HCT116 (cell line): Measurements from ENCODE around the gene CELF2. TPM values are rescaled to one million over a fixed set of nuclear protein-coding genes. Genes with fewer than 3 reads are reported as not detected.
"Not testable (repeated sequence)": the region's sequence is repeated elsewhere in the genome, so short reads cannot be mapped to it uniquely, and the experiment has no call there.

ENCODE experiments used
- ATAC-seq: fragments of 200-7000 bp; cut with Tn5 transposase; 2 replicates; pipeline ENCODE4 v1.9.1; 2020; ENCODE audit warnings: mild to moderate bottlenecking, moderate library complexity
- BruUV-seq: library from RNA; stranded (reverse); fragments of 400-500 nt; replicated peaks from 2 replicates; lab custom pipeline; 2021; lab: Mats Ljungman, UMichigan
- CTCF ChIA-PET: fragments of 300-600 bp; sonication (Branson Sonifier 250); formaldehyde crosslinking; loops from one replicate; lab custom pipeline; 2021; ENCODE audit warnings: antibody characterized with exemption; lab: Charles Lee
- POLR2A ChIA-PET: fragments of 300-600, 350-600 bp; sonication (Branson Sonifier 250); formaldehyde crosslinking; loops from one replicate; lab custom pipeline; 2021; ENCODE audit warnings: antibody characterized with exemption; lab: Charles Lee
- RAD21 ChIA-PET, 2 experiments: fragments of 300-600 bp; sonication (Branson Sonifier 250); formaldehyde crosslinking; loops; one replicate each; lab custom pipeline; 2023; ENCODE audit warnings: low total read pairs in 2 of 2; ENCODE audit not compliant: uncharacterized antibody in 2 of 2, unreplicated experiment in 2 of 2, low non-redundant PET in 1 of 2; lab: Charles Lee
- DNase-seq: peaks from one replicate; pipeline ENCODE4 v3.0.0-alpha.2; 2010; ENCODE audit warnings: low read depth, low spot score
- H2AFZ ChIP-seq: fragments of 200-600 bp; shearing (Covaris generic), sonication (generic); 2 replicates; pipeline ENCODE4 v1.6.1; 2017; ENCODE audit warnings: low read depth, mixed run types, mixed read lengths, antibody characterized with exemption, low read length; ENCODE audit not compliant: poor library complexity, severe bottlenecking
- H3K27ac ChIP-seq: 2 replicates; pipeline ENCODE4 v1.5.1; 2012; ENCODE audit warnings: low read depth, low read length
- H3K27me3 ChIP-seq: fragments of 200-600 bp; sonication (generic); 2 replicates; pipeline ENCODE4 v1.6.1; 2016; ENCODE audit warnings: mixed run types, low read length, mixed read lengths; ENCODE audit not compliant: insufficient read depth
- H3K36me3 ChIP-seq, 2 experiments: fragments of 200-500 bp in 1 of 2; fragments of 200-600 bp in 1 of 2; sonication (Bioruptor generic) in 1 of 2; sonication (generic) in 1 of 2; 2 replicates each; pipeline versions ENCODE4 v1.5.1 to v1.6.1; 2014 to 2016; ENCODE audit warnings: low read length in 2 of 2, inconsistent platforms in 1 of 2, mixed read lengths in 1 of 2, mixed run types in 1 of 2; ENCODE audit not compliant: insufficient read depth in 2 of 2, control insufficient read depth in 1 of 2
- H3K4me1 ChIP-seq, 2 experiments: fragments of 200-600 bp in 1 of 2; sonication (generic) in 1 of 2; 2 replicates each; pipeline versions ENCODE4 v1.5.1 to v1.6.1; 2012 to 2017; ENCODE audit warnings: low read length in 2 of 2, inconsistent platforms in 1 of 2, mild to moderate bottlenecking in 1 of 2, mixed read lengths in 1 of 2, mixed run types in 1 of 2, moderate library complexity in 1 of 2; ENCODE audit not compliant: insufficient read depth in 2 of 2, control insufficient read depth in 1 of 2
- H3K4me2 ChIP-seq: fragments of 200-600 bp; sonication (generic); 2 replicates; pipeline ENCODE4 v1.6.1; 2017; ENCODE audit warnings: mixed run types, low read length, mixed read lengths
- H3K4me3 ChIP-seq, 2 experiments: fragments of 200-600 bp in 1 of 2; sonication (generic) in 1 of 2; replicated peaks in 1 of 2; 2 replicates each; pipeline ENCODE4 v1.5.1; 2011 to 2016; ENCODE audit warnings: low read length in 2 of 2, control low read depth in 1 of 2, low read depth in 1 of 2, mild to moderate bottlenecking in 1 of 2, mixed read lengths in 1 of 2, mixed run types in 1 of 2
- H3K79me2 ChIP-seq: fragments of 200-600 bp; sonication (generic); 2 replicates; pipeline ENCODE4 v1.6.1; 2017; ENCODE audit warnings: mild to moderate bottlenecking, mixed run types, low read length, moderate library complexity, mixed read lengths; ENCODE audit not compliant: insufficient read depth
- H3K9ac ChIP-seq: fragments of 200-600 bp; sonication (generic); 2 replicates; pipeline ENCODE4 v1.6.1; 2016; ENCODE audit warnings: low read length, mixed read lengths
- H3K9me2 ChIP-seq: fragments of 200-600 bp; sonication (generic), shearing (Covaris generic); 2 replicates; pipeline ENCODE4 v1.6.1; 2017; ENCODE audit warnings: mixed run types, mild to moderate bottlenecking, moderate library complexity; ENCODE audit not compliant: insufficient read depth
- H3K9me3 ChIP-seq, 2 experiments: fragments of 200-500 bp in 1 of 2; fragments of 200-600 bp in 1 of 2; sonication (Bioruptor generic) in 1 of 2; sonication (generic) in 1 of 2; 2 replicates each; pipeline ENCODE4 v1.6.1; 2014 to 2017; ENCODE audit warnings: low read length in 2 of 2, mixed read lengths in 2 of 2, inconsistent platforms in 1 of 2, low read depth in 1 of 2, mild to moderate bottlenecking in 1 of 2, mixed run types in 1 of 2, moderate library complexity in 1 of 2; ENCODE audit not compliant: control insufficient read depth in 1 of 2, insufficient read depth in 1 of 2
- H4K20me1 ChIP-seq: fragments of 200-600 bp; sonication (generic), shearing (Covaris generic); 2 replicates; pipeline ENCODE4 v1.6.1; 2017; ENCODE audit warnings: mixed run types, mild to moderate bottlenecking, moderate library complexity; ENCODE audit not compliant: insufficient read depth
- ATF3 ChIP-seq: IDR thresholded peaks from 2 replicates; pipeline ENCODE4 v1.6.1; 2012
- ELF1 ChIP-seq: IDR thresholded peaks from 2 replicates; pipeline ENCODE4 v1.6.1; 2012; ENCODE audit warnings: low read depth, borderline replicate concordance
- EZH2 ChIP-seq: fragments of 200-600 bp; sonication (generic); IDR thresholded peaks from 2 replicates; pipeline ENCODE4 v1.6.1; 2017; ENCODE audit warnings: antibody characterized with exemption, mixed run types
- EZH2phosphoT487 ChIP-seq: fragments of 200-600 bp; IDR thresholded peaks from 2 replicates; pipeline ENCODE4 v1.6.1; 2018; ENCODE audit warnings: antibody characterized with exemption, borderline replicate concordance
- FOSL1 ChIP-seq: IDR thresholded peaks from 2 replicates; pipeline ENCODE4 v1.6.1; 2012; ENCODE audit warnings: low read depth
- MAX ChIP-seq: IDR thresholded peaks from 2 replicates; pipeline ENCODE4 v1.6.1; 2012
- RAD21 ChIP-seq: IDR thresholded peaks from 2 replicates; pipeline ENCODE4 v1.6.1; 2012; ENCODE audit warnings: low read depth, mild to moderate bottlenecking
- SRF ChIP-seq: IDR thresholded peaks from 2 replicates; pipeline ENCODE4 v1.6.1; 2012; ENCODE audit warnings: low read depth
- TCF7L2 ChIP-seq: IDR thresholded peaks from 2 replicates; pipeline ENCODE4 v1.7.0; 2011; ENCODE audit warnings: borderline replicate concordance, inconsistent platforms; ENCODE audit not compliant: insufficient read depth, insufficient read length; ENCODE audit errors: extremely low read depth
- YY1 ChIP-seq: IDR thresholded peaks from 2 replicates; pipeline ENCODE4 v1.6.1; 2011; ENCODE audit warnings: low read length, low read depth, moderate library complexity, mild to moderate bottlenecking; ENCODE audit not compliant: insufficient replicate concordance; ENCODE audit errors: extremely low read depth
- ZBTB33 ChIP-seq: IDR thresholded peaks from 2 replicates; pipeline ENCODE4 v1.6.1; 2011; ENCODE audit warnings: mild to moderate bottlenecking, low read length, moderate library complexity; ENCODE audit not compliant: insufficient replicate concordance; ENCODE audit errors: extremely low read depth
- ZFX ChIP-seq: fragments of 450-650 bp; IDR thresholded peaks from 2 replicates; pipeline ENCODE4 v1.6.1; 2017
- ZNF274 ChIP-seq: fragments of 200-500 bp; sonication (Bioruptor generic); IDR thresholded peaks from 2 replicates; pipeline ENCODE4 v1.6.1; 2014; ENCODE audit warnings: mild to moderate bottlenecking, low read depth, low read length, inconsistent platforms
- intact Hi-C: fragments of 100-400 bp; cut with micrococcal nuclease; formaldehyde crosslinking; loops from 2 replicates; pipeline ENCODE4 v1.10.0; 2022
- total RNA-seq: library from RNA; stranded (reverse); gene quantifications from one replicate; pipeline ENCODE4 v1.2.1, GENCODE V29; 2021; ENCODE audit not compliant: unreplicated experiment

The CELF2 gene
- total RNA-seq, 1 experiment from 2014 or later: 0.66 TPM

GRCh38 chr10:11119843-11120242 lies 102.2 kb downstream of the CELF2 start:
- no peak overlapping the region for H3K9ac ChIP-seq
- no peaks in the 10 kb centered on the region for H3K27me3 ChIP-seq
- DNase-seq (no peak), ATAC-seq (no peak)
- intact Hi-C loops: no loop called here
- no peak overlapping the region for H3K4me3 ChIP-seq
- no peaks in the 10 kb centered on the region for H3K79me2 ChIP-seq
- TF ChIP-seq ATF3 (no peak), EZH2phosphoT487 (no peak), ZNF274 (no peak), ZFX (no peak), ELF1 (no peak), EZH2 (no peak), SRF (no peak)
- H3K9me2 ChIP-seq: no peaks in the 10 kb centered on the region
- no peaks in the 10 kb centered on the region for H3K9me3 ChIP-seq
- H2AFZ ChIP-seq: no peak overlapping the region
- no TSS peak for BruUV-seq
- H3K36me3 ChIP-seq: no peaks in the 10 kb centered on the region
- ChIA-PET CTCF (no interaction called here), POLR2A (no interaction called here), RAD21 (no interaction called here)
- H4K20me1 ChIP-seq: no peaks in the 10 kb centered on the region
- H3K27ac ChIP-seq: no peak overlapping the region
- no peak overlapping the region for H3K4me2 ChIP-seq
- no peaks in the 10 kb centered on the region for H3K4me1 ChIP-seq

- no peak overlapping the region for H3K27ac ChIP-seq
- H3K9ac ChIP-seq: no peak overlapping the region
- no peak for ATAC-seq
- no peaks in the 10 kb centered on the region for H3K27me3 ChIP-seq
- H3K9me2 ChIP-seq: no peaks in the 10 kb centered on the region
- intact Hi-C loops: no loop called here
- no peak for DNase-seq
- no peaks in the 10 kb centered on the region for H3K4me1 ChIP-seq
- TF ChIP-seq FOSL1 (no peak), RAD21 (no peak), ZBTB33 (no peak), ZNF274 (no peak), EZH2phosphoT487 (no peak), TCF7L2 (no peak), ZFX (no peak), EZH2 (no peak), ATF3 (no peak), YY1 (no peak), ELF1 (no peak), MAX (no peak)
- no peak overlapping the region for H3K4me3 ChIP-seq
- BruUV-seq: no TSS peak
- no peak overlapping the region for H3K4me2 ChIP-seq
- ChIA-PET POLR2A (no interaction called here), RAD21 (no interaction called here), CTCF (no interaction called here)
- no peaks in the 10 kb centered on the region for H4K20me1 ChIP-seq
- H3K36me3 ChIP-seq: no peaks in the 10 kb centered on the region
- no peak overlapping the region for H2AFZ ChIP-seq
- no peaks in the 10 kb centered on the region for H3K79me2 ChIP-seq
- H3K9me3 ChIP-seq: no peaks in the 10 kb centered on the region
Measured at GRCh38 chr10:11120711-11121110, 103.0 kb downstream of the CELF2 start.

- H3K9me3 ChIP-seq, H2AFZ ChIP-seq, H3K9ac ChIP-seq, H3K36me3 ChIP-seq, intact Hi-C loops, DNase-seq, BruUV-seq, POLR2A ChIA-PET, H3K9me2 ChIP-seq, H3K27me3 ChIP-seq, H3K27ac ChIP-seq, H4K20me1 ChIP-seq, CTCF ChIA-PET, ATAC-seq, H3K79me2 ChIP-seq, RAD21 ChIA-PET, H3K4me3 ChIP-seq, H3K4me1 ChIP-seq, H3K4me2 ChIP-seq: not testable (repeated sequence)
Measured at GRCh38 chr10:11123892-11124291, 106.2 kb downstream of the CELF2 start.
